Measurements from ENCODE around the gene MT1F. TPM values are rescaled to one million over a fixed set of nuclear protein-coding genes. Genes with fewer than 3 reads are reported as not detected.
A peak's percentile ranks its signal among the peaks of the same experiment; 100 is the strongest.

The MT1F gene
- total RNA-seq, 6 experiments from 2014 or later: 10.1 to 934 (median 197) TPM

DNA sequence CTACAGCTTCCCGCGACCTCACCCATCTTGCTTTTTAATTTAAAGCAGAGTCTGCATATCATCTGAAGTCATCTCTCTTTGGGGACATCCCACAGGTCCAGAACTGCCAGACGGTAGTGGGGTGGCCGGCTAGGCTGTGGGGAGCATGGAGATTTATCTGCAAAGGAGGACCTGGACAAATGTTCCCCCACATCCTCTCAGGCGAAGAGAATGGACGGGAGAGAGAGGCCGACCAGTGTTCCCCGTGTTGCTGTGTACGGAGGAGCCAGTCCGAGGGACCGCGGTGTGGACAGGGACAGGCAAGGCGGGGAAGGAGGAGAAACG, 26.0 kb upstream of the MT1F start:
- 24% methylated on average over 14 of the region's 14 CpGs for WGBS (ENCODE audit: insufficient coverage, low coverage, low lambda C conversion rate, missing lambda C conversion rate)
- no peak for ATAC-seq
- Histone ChIP-seq H3K36me3 (no peaks in the 10 kb centered on the region), H3K27me3 (no peaks in the 10 kb centered on the region), H3K4me3 (peak overlapping the region; percentile 49 to 65 (median 60)), H3K27ac (peak overlapping the region; percentile 63 to 83 (median 68)), H3K9me3 (no peaks in the 10 kb centered on the region), H3K4me1 (peaks cover 0 to 11% (median 0%) of the 10 kb centered on the region in 4 donors)
- TF ChIP-seq POLR2A (IDR thresholded peaks at IDR 0.05): no peak
- TF ChIP-seq, protein P1, sequence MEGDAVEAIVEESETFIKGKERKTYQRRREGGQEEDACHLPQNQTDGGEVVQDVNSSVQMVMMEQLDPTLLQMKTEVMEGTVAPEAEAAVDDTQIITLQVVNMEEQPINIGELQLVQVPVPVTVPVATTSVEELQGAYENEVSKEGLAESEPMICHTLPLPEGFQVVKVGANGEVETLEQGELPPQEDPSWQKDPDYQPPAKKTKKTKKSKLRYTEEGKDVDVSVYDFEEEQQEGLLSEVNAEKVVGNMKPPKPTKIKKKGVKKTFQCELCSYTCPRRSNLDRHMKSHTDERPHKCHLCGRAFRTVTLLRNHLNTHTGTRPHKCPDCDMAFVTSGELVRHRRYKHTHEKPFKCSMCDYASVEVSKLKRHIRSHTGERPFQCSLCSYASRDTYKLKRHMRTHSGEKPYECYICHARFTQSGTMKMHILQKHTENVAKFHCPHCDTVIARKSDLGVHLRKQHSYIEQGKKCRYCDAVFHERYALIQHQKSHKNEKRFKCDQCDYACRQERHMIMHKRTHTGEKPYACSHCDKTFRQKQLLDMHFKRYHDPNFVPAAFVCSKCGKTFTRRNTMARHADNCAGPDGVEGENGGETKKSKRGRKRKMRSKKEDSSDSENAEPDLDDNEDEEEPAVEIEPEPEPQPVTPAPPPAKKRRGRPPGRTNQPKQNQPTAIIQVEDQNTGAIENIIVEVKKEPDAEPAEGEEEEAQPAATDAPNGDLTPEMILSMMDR (IDR thresholded peaks at IDR 0.05): no peak
- intact Hi-C loops (cut with DNase I): no loop called here
- no peak for DNase-seq

DNA sequence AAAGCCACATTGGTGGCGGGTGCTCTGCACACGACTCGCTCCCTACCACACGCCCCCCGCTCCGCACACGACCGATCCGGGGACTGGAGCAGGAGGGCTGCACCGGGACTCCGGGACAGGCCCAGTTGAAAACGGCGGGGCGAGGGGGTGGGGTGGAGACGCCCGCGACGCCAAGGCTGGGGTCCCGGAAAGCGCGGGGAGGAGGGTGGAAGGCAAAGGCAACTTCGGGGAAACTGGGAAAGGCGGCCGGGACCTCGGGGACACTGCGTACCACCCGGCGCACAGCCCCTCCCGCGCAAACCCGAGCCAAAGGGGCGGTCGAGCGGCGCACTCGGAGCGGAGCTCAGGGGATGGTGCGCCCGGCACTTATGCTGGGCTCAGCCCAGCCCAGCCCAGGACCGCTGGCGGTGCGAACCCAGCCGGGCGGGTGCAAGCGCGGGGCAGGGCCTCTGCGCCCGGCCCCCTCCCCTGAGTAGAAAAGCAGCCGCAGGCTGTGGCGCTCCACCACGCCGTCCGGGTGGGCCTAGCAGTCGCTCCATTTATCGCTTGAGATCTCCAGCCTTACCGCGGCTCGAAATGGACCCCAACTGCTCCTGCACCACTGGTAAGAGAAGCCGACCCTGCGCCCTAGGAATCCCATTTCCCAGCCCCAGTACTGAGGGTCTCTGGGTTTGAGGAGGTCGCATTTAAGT, 25.5 kb upstream of the MT1F start, which contains the start of gene MT1M:
Gene MT1M, plus strand, starts transcription at position 504 of the 692 bp plus-strand sequence. Its CDS starts 73 bp downstream, at position 577.
- H3K4me3 ChIP-seq: peak within 1 kb of the TSS; percentile 49 to 65 (median 60)
- 5% methylated on average over 21 of the region's 61 CpGs for WGBS (ENCODE audit: insufficient coverage, low coverage, low lambda C conversion rate, missing lambda C conversion rate)
- no peaks in the 10 kb centered on the region for H3K27me3 ChIP-seq
- peak; percentile 72 to 94 (median 94) for DNase-seq
- peak within 1 kb of the TSS; percentile 63 to 83 (median 68) for H3K27ac ChIP-seq
- H3K4me1 ChIP-seq: peaks cover 0 to 11% (median 0%) of the 10 kb centered on the region in 4 donors
- ATAC-seq: peak; percentile 78 to 95 (median 88)
- TF ChIP-seq, protein P1 (IDR thresholded peaks at IDR 0.05): no peak
- peak; percentile 80 for TF ChIP-seq POLR2A (IDR thresholded peaks at IDR 0.05)
- no peaks in the 10 kb centered on the region for H3K36me3 ChIP-seq
- no peaks in the 10 kb centered on the region for H3K9me3 ChIP-seq
- intact Hi-C loops (cut with DNase I): no loop called here

GRCh38 chr16:56632848-56633365, 24.9 kb upstream of the MT1F start:
- Histone ChIP-seq H3K9me3 (no peaks in the 10 kb centered on the region), H3K27ac (peak overlapping the region in 2 of 3 donors; percentile 68 to 83), H3K4me3 (peak overlapping the region; percentile 49 to 65 (median 60)), H3K4me1 (peaks cover 0 to 11% (median 0%) of the 10 kb centered on the region in 4 donors), H3K27me3 (no peaks in the 10 kb centered on the region), H3K36me3 (no peaks in the 10 kb centered on the region)
- intact Hi-C loops (cut with DNase I): no loop called here
- peak in 1 of 3 donors; percentile 46 for DNase-seq
- TF ChIP-seq, protein P1 (IDR thresholded peaks at IDR 0.05): no peak
- no peak for TF ChIP-seq POLR2A (IDR thresholded peaks at IDR 0.05)
- ATAC-seq: peak in 3 of 4 donors; percentile 1 to 6 (median 2)
- 83% methylated on average over 4 of the region's 6 CpGs for WGBS (ENCODE audit: insufficient coverage, low coverage, low lambda C conversion rate, missing lambda C conversion rate)

GRCh38 chr16:56633535-56633934, 24.2 kb upstream of the MT1F start:
- no peaks in the 10 kb centered on the region for H3K27me3 ChIP-seq
- DNase-seq: peak in 1 of 3 donors; percentile 36
- H3K36me3 ChIP-seq: no peaks in the 10 kb centered on the region
- 83% methylated on average over 6 of the region's 7 CpGs for WGBS (ENCODE audit: insufficient coverage, low coverage, low lambda C conversion rate, missing lambda C conversion rate)
- ATAC-seq: no peak
- H3K4me3 ChIP-seq: peak overlapping the region in 2 of 3 donors; percentile 60 to 65
- no peaks in the 10 kb centered on the region for H3K9me3 ChIP-seq
- peaks cover 0 to 12% (median under 1%) of the 10 kb centered on the region in 4 donors for H3K4me1 ChIP-seq
- peak overlapping the region in 1 of 3 donors; percentile 83 for H3K27ac ChIP-seq
- no peak for TF ChIP-seq POLR2A (IDR thresholded peaks at IDR 0.05)
- TF ChIP-seq, protein P1 (IDR thresholded peaks at IDR 0.05): no peak
- intact Hi-C loops (cut with DNase I): no loop called here

Data from right lobe of liver (tissue), 6 donors.